GM19467 (cell line): ENCODE data around the gene C2orf74.
A peak's percentile ranks its signal among the peaks of the same experiment; 100 is the strongest.
"Not testable (repeated sequence)": the region's sequence is repeated elsewhere in the genome, so short reads cannot be mapped to it uniquely, and the experiment has no call there.

Experiments
- ATAC-seq: cut with Tn5 transposase; IDR thresholded peaks from one replicate; pipeline ENCODE4 v1.9.1; 2021; ENCODE audit warnings: mild to moderate bottlenecking, moderate library complexity; ENCODE audit not compliant: unreplicated experiment

The C2orf74 gene

DNA sequence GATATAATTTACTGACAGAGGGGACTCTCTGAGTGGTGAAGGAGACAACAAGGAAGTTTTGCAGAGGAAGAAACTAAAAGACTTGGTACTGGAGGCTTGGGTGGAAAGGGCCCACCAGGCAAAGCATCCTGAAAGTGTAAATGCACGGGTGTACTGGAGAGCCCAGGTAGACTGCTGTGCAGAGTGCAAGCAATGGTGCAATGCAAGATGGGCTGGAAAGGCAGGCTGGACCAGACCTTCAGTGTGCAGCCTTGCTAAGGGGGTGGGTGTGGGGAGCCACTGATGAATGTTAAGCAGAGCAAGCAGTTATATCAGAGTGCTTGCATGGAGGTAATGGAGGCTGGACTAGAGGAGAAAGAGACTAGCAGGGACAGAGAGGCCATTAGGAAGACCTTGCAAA is 10.7 kb downstream of the C2orf74 start:
- no peak for ATAC-seq

- ATAC-seq: no peak
These were observed 11.1 kb downstream of the C2orf74 start for GRCh38 chr2:61173116-61173515.

DNA sequence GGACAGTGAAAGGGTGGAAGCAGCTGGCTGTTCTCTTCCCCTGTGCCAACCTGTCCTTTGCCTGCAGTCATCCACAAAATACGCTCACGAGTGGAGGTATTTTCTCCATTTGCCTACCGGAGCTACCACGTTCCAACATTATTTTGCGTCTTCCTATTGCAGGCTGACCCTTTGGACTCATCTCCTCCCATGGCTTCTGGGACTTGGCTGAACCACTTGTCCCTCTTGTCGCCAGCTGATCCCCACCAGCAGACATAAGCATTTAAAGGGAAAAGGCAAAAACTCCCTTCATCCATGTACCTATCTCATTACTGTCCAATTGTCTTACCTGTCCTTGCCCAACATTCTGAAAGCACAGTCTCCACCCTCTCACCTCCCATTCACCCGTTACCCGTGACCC is 13.0 kb downstream of the C2orf74 start:
- no peak for ATAC-seq

GRCh38 chr2:61176755-61177726 is 15.1 kb downstream of the C2orf74 start:
- peak; percentile 74 for ATAC-seq

GRCh38 chr2:61177727-61178549 is 15.9 kb downstream of the C2orf74 start:
- peak; percentile 18 for ATAC-seq

DNA sequence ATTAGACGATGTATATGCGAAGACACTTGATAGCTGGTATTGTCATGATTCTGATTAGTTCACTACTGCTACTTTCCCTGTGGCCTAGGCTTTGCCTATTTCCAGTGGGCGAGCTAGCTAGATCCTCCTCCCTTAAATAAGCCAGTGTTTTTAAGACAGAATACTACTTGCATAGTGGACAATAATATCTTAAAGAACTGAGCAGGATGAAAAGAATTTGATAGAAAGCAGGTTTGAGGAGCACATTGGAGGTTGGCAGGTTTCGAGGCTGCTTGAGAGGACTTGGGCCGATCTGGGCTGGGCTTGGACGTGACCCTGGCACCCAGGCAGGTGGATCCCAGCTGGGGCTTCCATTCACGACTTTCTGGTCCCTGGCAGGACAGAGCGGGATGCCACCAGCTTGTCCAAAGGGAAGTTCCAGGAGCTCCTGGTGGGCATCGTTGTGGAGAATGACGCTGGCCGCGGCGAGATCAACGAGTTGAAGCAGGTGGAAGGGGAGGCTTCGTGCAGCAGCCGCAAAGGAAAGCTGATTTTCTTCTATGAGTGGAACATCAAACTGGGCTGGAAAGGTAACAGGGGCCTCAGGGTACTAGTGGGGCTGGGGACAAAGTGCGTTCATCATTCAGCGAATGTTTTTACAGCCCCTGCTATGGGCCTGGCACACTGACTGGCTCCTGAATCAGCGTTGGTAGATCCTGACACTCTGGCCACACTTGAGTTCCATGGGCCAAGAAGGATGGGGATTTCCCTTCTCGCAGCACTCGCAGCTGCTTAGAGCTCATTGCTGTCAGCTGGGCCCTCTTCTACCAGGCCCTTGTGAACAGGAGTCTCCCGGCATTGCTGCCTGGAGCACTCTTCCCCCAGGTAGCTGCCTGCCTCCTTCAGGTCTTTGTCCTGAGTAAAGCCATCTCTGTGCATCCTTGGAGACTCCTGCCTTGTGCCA is 16.9 kb downstream of the C2orf74 start:
- no peak for ATAC-seq

GRCh38 chr2:61179701-61180639 is 18.0 kb downstream of the C2orf74 start:
- ATAC-seq: no peak

DNA sequence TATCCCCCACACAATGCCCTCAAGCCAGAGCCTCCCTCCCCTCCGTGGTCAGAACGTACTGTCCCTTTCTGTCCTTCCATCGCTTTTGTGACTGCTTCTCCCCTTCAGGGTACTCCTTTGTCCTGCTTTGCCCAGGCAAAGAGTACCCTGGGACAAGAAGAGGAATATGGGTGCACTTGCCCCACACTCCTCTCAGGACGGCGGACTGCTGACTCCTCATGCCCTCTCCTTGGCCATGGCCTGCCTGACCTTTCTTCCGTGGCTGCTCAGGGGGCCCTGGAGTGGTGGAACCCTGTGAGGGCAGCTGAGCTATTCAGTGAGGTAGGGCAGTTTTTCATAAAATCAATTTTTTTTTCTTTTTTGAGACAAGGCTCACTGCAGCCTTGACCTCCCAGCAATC is 18.7 kb downstream of the C2orf74 start:
- no peak for ATAC-seq

- no peak for ATAC-seq
These were observed 19.5 kb downstream of the C2orf74 start for GRCh38 chr2:61181382-61182058.

GRCh38 chr2:61182059-61182383 is 20.0 kb downstream of the C2orf74 start:
- ATAC-seq: no peak

DNA sequence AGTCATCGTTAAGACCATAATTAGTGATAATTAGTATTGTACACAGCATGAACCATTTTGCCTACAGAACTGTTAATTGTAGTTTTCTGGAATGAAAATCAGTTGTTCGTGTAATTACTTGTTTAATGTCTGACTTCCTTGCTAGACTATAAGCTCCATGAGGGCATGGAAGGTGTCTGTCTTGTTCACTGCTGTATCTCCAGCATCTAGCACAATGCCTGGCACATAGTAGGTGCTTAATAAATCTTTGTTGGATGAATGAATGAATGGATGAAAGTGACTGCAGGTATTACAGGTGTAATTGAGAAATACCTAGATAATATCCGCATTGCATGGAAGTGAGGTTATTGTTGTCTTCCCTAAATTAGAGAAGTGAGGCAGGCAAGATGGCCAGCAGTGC is 21.8 kb downstream of the C2orf74 start:
- ATAC-seq: no peak

- no peak for ATAC-seq
These were observed 22.3 kb downstream of the C2orf74 start for GRCh38 chr2:61184263-61184662.

- ATAC-seq: no peak
These were observed 23.3 kb downstream of the C2orf74 start for GRCh38 chr2:61185231-61185728.

DNA sequence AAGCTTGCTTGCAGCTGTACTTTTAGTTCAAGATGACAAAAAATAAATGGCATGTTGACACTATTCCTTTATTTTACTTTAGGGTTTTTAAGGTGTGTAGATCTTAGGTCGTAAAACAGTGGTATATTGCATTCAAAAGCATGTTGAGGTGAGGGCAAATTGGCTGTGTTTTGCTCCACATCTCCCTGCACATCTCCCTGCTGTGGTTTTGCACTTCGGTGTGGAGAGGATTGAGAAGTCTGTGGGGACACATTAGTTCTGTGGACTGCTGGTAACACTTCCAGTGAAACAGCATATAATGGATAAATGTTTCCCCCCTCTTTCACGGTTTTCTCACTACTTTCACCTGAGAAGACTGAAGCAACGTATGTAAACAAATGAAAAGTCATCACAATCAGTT is 25.1 kb downstream of the C2orf74 start:
- no peak for ATAC-seq

DNA sequence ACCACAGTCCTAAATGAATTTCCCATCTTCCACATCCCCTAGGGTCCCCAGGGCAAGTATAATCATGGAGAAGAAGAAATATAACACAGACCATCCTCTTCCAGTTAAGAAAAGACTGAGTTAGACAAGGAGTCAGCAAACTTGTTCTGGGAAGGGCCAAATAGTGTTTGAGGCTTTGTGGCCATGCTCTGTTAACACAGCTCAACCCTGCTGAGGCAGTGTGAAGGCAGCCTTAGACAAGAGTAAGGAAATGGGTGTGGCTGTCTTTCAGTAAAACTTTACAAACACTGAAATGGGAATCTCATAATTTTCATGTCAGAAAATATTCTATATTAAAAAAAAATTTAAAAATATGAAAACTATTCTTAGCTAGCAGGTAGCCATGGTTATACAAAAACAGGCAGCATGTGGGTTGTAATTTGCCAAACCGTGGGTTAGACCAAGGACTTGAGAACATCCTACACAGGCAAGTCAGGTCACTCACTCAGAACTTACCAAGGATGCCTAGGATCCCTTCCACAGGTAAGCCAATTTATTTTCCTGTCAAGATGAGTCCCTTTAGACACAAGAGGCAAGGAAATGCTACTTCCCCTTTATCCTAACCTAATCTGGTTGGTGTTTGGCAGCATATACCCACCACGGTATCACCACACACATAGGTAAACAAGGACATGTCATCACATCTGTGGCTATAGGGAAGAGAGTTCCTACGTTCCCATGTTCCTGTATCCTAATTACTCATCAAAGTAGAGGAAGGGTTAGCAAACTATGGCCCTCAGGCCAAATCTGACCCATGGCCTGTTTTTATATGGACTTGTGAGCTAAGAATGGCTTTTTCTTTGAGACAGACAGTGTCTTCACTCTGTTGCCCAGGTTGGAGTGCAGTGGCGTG is 31.9 kb downstream of the C2orf74 start:
- ATAC-seq: no peak

DNA sequence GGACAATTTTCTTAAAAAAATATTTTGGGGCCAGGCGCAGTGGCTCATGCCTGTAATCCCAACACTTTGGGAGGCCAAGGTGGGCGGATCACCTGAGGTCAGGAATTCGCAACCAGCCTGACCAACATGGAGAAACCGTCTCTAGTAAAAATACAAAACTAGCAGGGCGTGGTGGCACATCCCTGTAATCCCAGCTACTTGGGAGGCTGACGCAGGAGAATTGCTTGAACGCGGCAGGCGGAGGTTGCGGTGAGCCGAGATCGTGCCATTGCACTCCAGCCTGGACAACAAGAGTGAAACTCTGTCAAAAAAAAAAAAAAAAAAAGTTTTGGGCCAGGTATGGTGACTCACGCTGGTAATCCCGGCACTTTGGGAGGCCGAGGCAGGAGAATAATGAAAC is 32.7 kb downstream of the C2orf74 start:
- not testable (repeated sequence) for ATAC-seq

- ATAC-seq: no peak
These were observed 34.7 kb downstream of the C2orf74 start for GRCh38 chr2:61196671-61197070.

GRCh38 chr2:61205132-61205531 is 43.1 kb downstream of the C2orf74 start:
- ATAC-seq: no peak
